ES-I3 (cell line): ENCODE measurements around the gene MPRIP.

ENCODE experiments used
- H3K36me3 ChIP-seq: 2 replicates; pipeline ENCODE4 v1.6.1; 2013; ENCODE audit warnings: mild to moderate bottlenecking, low read length, control low read depth, moderate library complexity; ENCODE audit not compliant: insufficient read depth
- H3K4me1 ChIP-seq: 2 replicates; pipeline ENCODE4 v1.6.1; 2013; ENCODE audit warnings: mild to moderate bottlenecking, control low read depth, low read length; ENCODE audit not compliant: insufficient read depth
- H3K9ac ChIP-seq: 2 replicates; pipeline ENCODE4 v1.6.1; 2013; ENCODE audit warnings: low read depth, mild to moderate bottlenecking, low read length, moderate library complexity
- H3K9me3 ChIP-seq: 2 replicates; pipeline ENCODE4 v1.6.1; 2013; ENCODE audit warnings: mild to moderate bottlenecking, low read length, moderate library complexity; ENCODE audit not compliant: control insufficient read depth, insufficient read depth

Gene MPRIP

GRCh38 chr17:17082878-17083277, 40.6 kb downstream of the MPRIP start:
- H3K36me3 ChIP-seq, result no peaks in the 10 kb centered on the region; the same call in 1 of the 2 replicates
- H3K4me1 ChIP-seq, result no peaks in the 10 kb centered on the region
- no peak overlapping the region for H3K9ac ChIP-seq
- no peaks in the 10 kb centered on the region for H3K9me3 ChIP-seq

DNA sequence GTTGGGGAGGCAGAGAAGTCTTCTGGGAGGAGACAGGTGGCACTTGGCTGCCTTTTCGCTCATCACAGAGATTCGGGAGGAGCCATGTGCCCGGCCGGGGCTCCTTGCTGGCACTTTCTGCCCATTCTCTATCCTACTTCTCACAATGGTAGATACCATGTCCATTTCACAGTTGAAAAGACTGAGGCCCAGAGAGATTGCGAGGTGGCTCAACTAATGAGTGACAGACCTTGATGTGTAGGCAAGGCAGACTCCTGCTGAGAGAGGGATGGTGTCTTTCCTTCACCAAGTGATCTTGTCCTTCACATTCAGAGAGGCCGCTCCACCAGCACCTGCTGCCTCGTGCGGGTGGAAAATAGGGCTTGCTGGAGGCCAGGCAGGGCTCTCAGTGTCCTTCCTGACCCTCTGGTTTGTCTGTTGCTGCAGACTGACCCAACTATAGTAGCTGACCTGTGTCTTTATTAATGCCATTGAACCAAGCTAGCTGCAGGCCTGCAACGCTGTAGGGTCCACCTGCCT, 42.1 kb downstream of the MPRIP start:
- Histone ChIP-seq H3K9me3 (no peaks in the 10 kb centered on the region), H3K9ac (no peak overlapping the region), H3K4me1 (no peaks in the 10 kb centered on the region), H3K36me3 (no peaks in the 10 kb centered on the region; the same call in 1 of the 2 replicates)

- no peaks in the 10 kb centered on the region for H3K9me3 ChIP-seq
- no peak overlapping the region for H3K9ac ChIP-seq
- no peaks in the 10 kb centered on the region; the same call in 1 of the 2 replicates for H3K36me3 ChIP-seq
- H3K4me1 ChIP-seq, result no peaks in the 10 kb centered on the region
Observed at GRCh38 chr17:17084941-17085340, 42.7 kb downstream of the MPRIP start.

- Histone ChIP-seq H3K9ac (no peak overlapping the region), H3K4me1 (no peaks in the 10 kb centered on the region), H3K36me3 (no peaks in the 10 kb centered on the region; the same call in 1 of the 2 replicates), H3K9me3 (no peaks in the 10 kb centered on the region)
Observed at GRCh38 chr17:17086585-17086984, 44.3 kb downstream of the MPRIP start.

DNA sequence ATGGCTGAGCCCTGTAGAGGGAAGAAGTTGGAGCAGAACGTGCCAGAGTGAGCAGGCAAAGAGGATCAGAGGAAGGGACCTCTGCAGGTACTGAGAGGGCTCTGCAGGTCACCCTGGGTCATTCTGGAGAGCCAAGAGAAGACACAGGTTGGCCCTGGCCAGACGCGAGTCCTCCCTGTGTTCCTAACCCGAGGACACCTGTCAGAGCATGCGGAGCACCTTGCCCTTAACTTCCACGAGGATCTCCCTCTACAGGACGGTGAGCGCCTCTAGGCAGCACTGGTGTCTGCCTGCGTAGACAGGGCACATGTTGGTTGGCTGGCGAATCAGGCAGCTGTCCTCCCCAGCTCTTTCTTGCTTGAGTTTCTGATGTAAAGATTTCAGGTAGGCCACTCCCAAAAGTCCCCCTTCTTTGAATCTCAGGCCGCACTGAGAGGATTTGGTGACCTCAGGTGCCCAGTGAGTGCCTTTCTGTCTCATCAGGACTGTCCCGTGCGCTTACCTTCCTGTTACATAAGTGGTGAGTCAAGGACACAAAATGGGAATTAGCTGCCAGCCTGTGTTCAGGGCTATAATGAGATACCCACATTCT, 45.3 kb downstream of the MPRIP start:
- no peaks in the 10 kb centered on the region; the same call in 1 of the 2 replicates for H3K36me3 ChIP-seq
- H3K4me1 ChIP-seq, result peaks cover under 1% of the 10 kb centered on the region

GRCh38 chr17:17088086-17088485, 45.8 kb downstream of the MPRIP start:
- H3K9ac ChIP-seq, result no peak overlapping the region
- H3K9me3 ChIP-seq, result no peaks in the 10 kb centered on the region
- peaks cover 7% of the 10 kb centered on the region for H3K4me1 ChIP-seq
- H3K36me3 ChIP-seq, result no peaks in the 10 kb centered on the region; the same call in 1 of the 2 replicates

More for the DNA sequence above, 45.3 kb downstream of the MPRIP start:
- Histone ChIP-seq H3K9me3 (no peaks in the 10 kb centered on the region), H3K9ac (no peak overlapping the region)

DNA sequence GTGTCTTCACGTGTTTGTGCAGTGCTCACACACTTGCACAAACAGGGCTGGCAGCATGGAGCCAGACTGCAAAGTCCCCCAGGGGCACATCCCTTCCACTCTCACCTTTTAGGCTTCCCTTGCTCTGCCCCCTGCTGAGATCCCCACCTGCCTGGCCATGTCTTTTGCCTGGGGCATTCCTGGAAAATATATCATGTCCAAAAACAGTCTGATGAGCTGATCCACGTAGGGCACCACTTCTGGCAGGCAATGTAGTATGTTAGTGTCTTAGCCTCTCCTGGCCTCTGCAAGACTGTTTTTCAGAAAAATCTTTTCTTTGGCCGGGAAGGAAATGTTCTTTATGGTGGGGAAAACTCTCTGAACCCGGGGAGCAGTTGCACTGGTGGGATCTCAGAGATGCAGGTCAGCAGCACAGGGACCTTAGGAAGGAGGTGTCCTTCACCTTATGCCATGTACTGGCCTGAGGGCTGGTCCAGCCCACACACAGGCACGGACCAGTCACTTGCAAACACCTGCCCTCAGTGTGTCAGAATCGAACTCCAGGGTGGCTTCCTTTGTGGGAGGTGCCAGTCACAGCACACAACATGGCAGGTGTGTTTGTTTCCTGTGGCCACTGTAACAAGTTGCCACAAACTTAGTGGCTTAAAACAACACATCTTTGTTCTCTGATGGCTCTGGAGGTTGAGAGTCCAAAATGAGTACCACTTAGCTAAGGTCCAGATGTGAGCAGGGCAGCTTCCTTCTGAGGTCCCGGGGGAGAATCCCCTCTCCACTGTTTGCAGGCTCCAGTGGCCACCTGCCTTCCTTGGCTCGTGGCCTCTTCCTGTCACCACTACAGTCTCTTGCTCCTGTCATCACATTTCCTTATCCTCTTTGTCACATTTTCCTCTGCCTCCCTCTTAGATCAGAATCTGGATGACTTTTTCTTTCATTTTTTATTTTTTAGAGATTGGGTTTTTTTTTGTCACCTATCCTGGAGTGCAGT, 46.6 kb downstream of the MPRIP start:
- Histone ChIP-seq H3K9ac (no peak overlapping the region), H3K4me1 (peaks cover 8% of the 10 kb centered on the region), H3K9me3 (no peaks in the 10 kb centered on the region), H3K36me3 (no peaks in the 10 kb centered on the region; the same call in 1 of the 2 replicates)

GRCh38 chr17:17089796-17090641, 47.8 kb downstream of the MPRIP start:
- Histone ChIP-seq H3K9ac (no peak overlapping the region), H3K4me1 (peaks cover 13% of the 10 kb centered on the region), H3K36me3 (no peaks in the 10 kb centered on the region; the same call in 1 of the 2 replicates), H3K9me3 (no peaks in the 10 kb centered on the region)

GRCh38 chr17:17090642-17091103, 48.4 kb downstream of the MPRIP start:
- Histone ChIP-seq H3K9ac (no peak overlapping the region), H3K9me3 (no peaks in the 10 kb centered on the region), H3K4me1 (peaks cover 19% of the 10 kb centered on the region), H3K36me3 (no peaks in the 10 kb centered on the region; the same call in 1 of the 2 replicates)

- no peak overlapping the region for H3K9ac ChIP-seq
Observed at GRCh38 chr17:17091276-17091675, 49.0 kb downstream of the MPRIP start.

DNA sequence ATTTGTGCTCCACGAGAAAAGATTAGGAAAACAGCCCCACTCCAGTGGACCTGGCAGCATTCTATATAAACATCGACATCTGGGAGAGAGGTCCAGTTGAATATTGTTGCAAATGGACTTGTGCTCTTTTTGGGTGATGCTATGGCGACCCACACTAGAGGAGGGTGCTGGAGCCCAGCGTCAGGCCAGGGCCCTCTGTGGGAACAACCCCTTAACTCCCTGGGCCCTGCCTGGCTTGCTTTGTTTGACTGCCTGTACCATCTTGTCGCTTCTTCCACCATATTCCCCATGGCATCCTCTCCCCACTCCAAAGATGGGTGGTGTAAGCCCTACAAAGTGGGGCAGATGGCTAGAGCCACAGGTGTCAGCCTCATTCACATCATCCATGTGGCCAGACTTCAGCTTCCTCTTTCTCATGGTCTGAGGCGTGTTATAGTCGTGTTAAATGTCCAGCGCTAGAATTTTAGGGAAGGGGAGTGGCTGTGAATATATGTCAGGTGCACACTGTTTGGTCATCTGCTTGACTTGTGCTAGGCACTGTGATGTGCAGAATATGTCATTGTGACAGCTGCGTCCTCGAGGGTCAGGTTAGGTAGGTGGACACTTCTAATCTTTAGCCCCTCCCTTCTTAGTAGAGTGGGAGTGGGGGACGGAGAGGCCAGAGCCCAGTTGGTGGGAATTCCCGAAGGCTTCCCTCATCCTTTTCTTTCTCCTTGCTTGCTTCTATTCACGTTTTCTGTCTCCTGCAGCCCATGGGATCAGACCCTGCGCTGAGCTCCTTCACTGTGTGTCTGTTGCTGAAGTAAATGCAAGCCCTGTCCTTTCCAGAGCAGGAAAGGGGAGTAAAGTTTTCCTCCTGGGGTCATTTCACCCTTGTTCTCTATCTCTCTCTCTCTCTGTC, 49.8 kb downstream of the MPRIP start:
- H3K4me1 ChIP-seq, result peaks cover 22% of the 10 kb centered on the region
- H3K9me3 ChIP-seq, result no peaks in the 10 kb centered on the region
- H3K9ac ChIP-seq, result no peak overlapping the region
- H3K36me3 ChIP-seq, result no peaks in the 10 kb centered on the region; the same call in 1 of the 2 replicates

More at GRCh38 chr17:17091276-17091675, 49.0 kb downstream of the MPRIP start:
- Histone ChIP-seq H3K9me3 (no peaks in the 10 kb centered on the region), H3K36me3 (no peaks in the 10 kb centered on the region; the same call in 1 of the 2 replicates), H3K4me1 (peaks cover 19% of the 10 kb centered on the region)

GRCh38 chr17:17093764-17094163, 51.5 kb downstream of the MPRIP start:
- no peaks in the 10 kb centered on the region for H3K36me3 ChIP-seq
- H3K4me1 ChIP-seq, result peaks cover 22% of the 10 kb centered on the region
- no peaks in the 10 kb centered on the region for H3K9me3 ChIP-seq
- no peak overlapping the region for H3K9ac ChIP-seq
